GM23338 (cell line): Measurements from ENCODE around the gene SIK2.

Experiments
- CREB1 ChIP-seq: fragments of 250-450 bp; sonication (Bioruptor Pico); IDR thresholded peaks from 2 replicates; pipeline ENCODE4 v1.5.0; 2020; ENCODE audit warnings: low read depth, mild to moderate bottlenecking, moderate library complexity
- EZH2 ChIP-seq: fragments of 200-600 bp; sonication (generic); IDR thresholded peaks from one replicate; pipeline ENCODE4 v1.8.0; 2017; ENCODE audit warnings: antibody characterized with exemption, mild to moderate bottlenecking, low read depth; ENCODE audit not compliant: unreplicated experiment
- EZH2phosphoT487 ChIP-seq: fragments of 200-600 bp; sonication (generic); IDR thresholded peaks from one replicate; pipeline ENCODE4 v1.8.1; 2018; ENCODE audit warnings: antibody characterized with exemption; ENCODE audit not compliant: unreplicated experiment
- JUNB ChIP-seq: IDR thresholded peaks from one replicate; pipeline ENCODE4 v1.6.1; 2016; ENCODE audit warnings: antibody characterized with exemption; ENCODE audit not compliant: unreplicated experiment
- NANOG ChIP-seq: IDR thresholded peaks from 2 replicates; pipeline ENCODE4 v1.6.1; 2016; ENCODE audit warnings: antibody characterized with exemption, borderline replicate concordance
- POLR2AphosphoS5 ChIP-seq: IDR thresholded peaks from 2 replicates; pipeline ENCODE4 v1.6.1; 2016; ENCODE audit warnings: antibody characterized with exemption, low read depth
- STAT1 ChIP-seq: IDR thresholded peaks from one replicate; pipeline ENCODE4 v1.6.1; 2016; ENCODE audit warnings: antibody characterized with exemption; ENCODE audit not compliant: unreplicated experiment
- ZNF114 ChIP-seq: fragments of 250-450 bp; sonication (Bioruptor Pico); IDR thresholded peaks from 2 replicates; pipeline ENCODE4 v1.5.0; 2020; ENCODE audit warnings: mild to moderate bottlenecking, moderate library complexity
- ZNF331 ChIP-seq: fragments of 250-450 bp; sonication (Bioruptor Pico); IDR thresholded peaks from 2 replicates; pipeline ENCODE4 v1.5.0; 2020; ENCODE audit warnings: low read depth, mild to moderate bottlenecking, moderate library complexity
- TF ChIP-seq, protein P1 (sequence below), 2 experiments: fragments of 200-600 bp in 1 of 2; sonication (generic) in 1 of 2; conservative IDR thresholded peaks; 2 replicates each; pipeline versions ENCODE4 v1.5.1 to v1.6.1; 2016 to 2017; ENCODE audit warnings: antibody characterized with exemption in 2 of 2, low read depth in 2 of 2, mild to moderate bottlenecking in 2 of 2, moderate library complexity in 1 of 2
- TF ChIP-seq, protein P2 (sequence below): IDR thresholded peaks from 2 replicates; pipeline ENCODE4 v1.6.1; 2016; ENCODE audit warnings: antibody characterized with exemption
- TF ChIP-seq, protein P3 (sequence below): IDR thresholded peaks from one replicate; pipeline ENCODE4 v1.6.1; 2018; ENCODE audit warnings: antibody characterized with exemption; ENCODE audit not compliant: unreplicated experiment
- TF ChIP-seq, protein P4 (sequence below): fragments of 250-450 bp; sonication (Bioruptor Pico); IDR thresholded peaks from 2 replicates; pipeline ENCODE4 v1.5.0; 2020; ENCODE audit warnings: mild to moderate bottlenecking, moderate library complexity

DNA sequence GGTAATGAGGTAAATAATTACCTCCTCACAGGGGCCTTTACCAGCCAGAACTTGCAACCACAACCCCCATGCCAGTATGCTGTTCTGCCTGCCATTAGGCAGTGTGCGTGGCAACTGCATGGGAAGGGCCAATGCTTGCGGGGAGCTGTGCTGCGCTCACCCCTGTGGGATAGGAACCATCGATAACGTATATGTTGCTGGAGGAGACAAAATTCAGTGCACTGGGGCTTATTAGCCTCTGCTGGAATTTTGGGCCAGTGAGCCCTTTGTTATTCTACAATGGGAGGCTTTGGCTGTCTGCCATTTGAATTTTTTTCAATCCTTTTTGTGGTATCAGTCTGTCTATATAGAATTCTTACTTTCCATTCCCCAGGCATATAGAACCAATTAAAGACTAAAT lies 116.6 kb downstream of the SIK2 start:
- TF ChIP-seq POLR2AphosphoS5 = no peak
- TF ChIP-seq, protein P1, sequence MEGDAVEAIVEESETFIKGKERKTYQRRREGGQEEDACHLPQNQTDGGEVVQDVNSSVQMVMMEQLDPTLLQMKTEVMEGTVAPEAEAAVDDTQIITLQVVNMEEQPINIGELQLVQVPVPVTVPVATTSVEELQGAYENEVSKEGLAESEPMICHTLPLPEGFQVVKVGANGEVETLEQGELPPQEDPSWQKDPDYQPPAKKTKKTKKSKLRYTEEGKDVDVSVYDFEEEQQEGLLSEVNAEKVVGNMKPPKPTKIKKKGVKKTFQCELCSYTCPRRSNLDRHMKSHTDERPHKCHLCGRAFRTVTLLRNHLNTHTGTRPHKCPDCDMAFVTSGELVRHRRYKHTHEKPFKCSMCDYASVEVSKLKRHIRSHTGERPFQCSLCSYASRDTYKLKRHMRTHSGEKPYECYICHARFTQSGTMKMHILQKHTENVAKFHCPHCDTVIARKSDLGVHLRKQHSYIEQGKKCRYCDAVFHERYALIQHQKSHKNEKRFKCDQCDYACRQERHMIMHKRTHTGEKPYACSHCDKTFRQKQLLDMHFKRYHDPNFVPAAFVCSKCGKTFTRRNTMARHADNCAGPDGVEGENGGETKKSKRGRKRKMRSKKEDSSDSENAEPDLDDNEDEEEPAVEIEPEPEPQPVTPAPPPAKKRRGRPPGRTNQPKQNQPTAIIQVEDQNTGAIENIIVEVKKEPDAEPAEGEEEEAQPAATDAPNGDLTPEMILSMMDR (conservative IDR thresholded peaks at IDR 0.05; ENCODE audit: low read depth in 2 of 2) = no peak
- TF ChIP-seq EZH2 = no peak
- TF ChIP-seq JUNB = no peak
- no peak for TF ChIP-seq NANOG
- TF ChIP-seq, protein P2, sequence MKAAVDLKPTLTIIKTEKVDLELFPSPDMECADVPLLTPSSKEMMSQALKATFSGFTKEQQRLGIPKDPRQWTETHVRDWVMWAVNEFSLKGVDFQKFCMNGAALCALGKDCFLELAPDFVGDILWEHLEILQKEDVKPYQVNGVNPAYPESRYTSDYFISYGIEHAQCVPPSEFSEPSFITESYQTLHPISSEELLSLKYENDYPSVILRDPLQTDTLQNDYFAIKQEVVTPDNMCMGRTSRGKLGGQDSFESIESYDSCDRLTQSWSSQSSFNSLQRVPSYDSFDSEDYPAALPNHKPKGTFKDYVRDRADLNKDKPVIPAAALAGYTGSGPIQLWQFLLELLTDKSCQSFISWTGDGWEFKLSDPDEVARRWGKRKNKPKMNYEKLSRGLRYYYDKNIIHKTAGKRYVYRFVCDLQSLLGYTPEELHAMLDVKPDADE = no peak
- TF ChIP-seq, protein P3, sequence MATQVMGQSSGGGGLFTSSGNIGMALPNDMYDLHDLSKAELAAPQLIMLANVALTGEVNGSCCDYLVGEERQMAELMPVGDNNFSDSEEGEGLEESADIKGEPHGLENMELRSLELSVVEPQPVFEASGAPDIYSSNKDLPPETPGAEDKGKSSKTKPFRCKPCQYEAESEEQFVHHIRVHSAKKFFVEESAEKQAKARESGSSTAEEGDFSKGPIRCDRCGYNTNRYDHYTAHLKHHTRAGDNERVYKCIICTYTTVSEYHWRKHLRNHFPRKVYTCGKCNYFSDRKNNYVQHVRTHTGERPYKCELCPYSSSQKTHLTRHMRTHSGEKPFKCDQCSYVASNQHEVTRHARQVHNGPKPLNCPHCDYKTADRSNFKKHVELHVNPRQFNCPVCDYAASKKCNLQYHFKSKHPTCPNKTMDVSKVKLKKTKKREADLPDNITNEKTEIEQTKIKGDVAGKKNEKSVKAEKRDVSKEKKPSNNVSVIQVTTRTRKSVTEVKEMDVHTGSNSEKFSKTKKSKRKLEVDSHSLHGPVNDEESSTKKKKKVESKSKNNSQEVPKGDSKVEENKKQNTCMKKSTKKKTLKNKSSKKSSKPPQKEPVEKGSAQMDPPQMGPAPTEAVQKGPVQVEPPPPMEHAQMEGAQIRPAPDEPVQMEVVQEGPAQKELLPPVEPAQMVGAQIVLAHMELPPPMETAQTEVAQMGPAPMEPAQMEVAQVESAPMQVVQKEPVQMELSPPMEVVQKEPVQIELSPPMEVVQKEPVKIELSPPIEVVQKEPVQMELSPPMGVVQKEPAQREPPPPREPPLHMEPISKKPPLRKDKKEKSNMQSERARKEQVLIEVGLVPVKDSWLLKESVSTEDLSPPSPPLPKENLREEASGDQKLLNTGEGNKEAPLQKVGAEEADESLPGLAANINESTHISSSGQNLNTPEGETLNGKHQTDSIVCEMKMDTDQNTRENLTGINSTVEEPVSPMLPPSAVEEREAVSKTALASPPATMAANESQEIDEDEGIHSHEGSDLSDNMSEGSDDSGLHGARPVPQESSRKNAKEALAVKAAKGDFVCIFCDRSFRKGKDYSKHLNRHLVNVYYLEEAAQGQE = no peak
- TF ChIP-seq CREB1 (CRISPR knock-in tag) = no peak
- TF ChIP-seq EZH2phosphoT487 = no peak
- no peak for TF ChIP-seq ZNF331 (CRISPR knock-in tag)
- TF ChIP-seq STAT1 = no peak
- TF ChIP-seq ZNF114 (CRISPR knock-in tag) = no peak
- TF ChIP-seq, protein P4, sequence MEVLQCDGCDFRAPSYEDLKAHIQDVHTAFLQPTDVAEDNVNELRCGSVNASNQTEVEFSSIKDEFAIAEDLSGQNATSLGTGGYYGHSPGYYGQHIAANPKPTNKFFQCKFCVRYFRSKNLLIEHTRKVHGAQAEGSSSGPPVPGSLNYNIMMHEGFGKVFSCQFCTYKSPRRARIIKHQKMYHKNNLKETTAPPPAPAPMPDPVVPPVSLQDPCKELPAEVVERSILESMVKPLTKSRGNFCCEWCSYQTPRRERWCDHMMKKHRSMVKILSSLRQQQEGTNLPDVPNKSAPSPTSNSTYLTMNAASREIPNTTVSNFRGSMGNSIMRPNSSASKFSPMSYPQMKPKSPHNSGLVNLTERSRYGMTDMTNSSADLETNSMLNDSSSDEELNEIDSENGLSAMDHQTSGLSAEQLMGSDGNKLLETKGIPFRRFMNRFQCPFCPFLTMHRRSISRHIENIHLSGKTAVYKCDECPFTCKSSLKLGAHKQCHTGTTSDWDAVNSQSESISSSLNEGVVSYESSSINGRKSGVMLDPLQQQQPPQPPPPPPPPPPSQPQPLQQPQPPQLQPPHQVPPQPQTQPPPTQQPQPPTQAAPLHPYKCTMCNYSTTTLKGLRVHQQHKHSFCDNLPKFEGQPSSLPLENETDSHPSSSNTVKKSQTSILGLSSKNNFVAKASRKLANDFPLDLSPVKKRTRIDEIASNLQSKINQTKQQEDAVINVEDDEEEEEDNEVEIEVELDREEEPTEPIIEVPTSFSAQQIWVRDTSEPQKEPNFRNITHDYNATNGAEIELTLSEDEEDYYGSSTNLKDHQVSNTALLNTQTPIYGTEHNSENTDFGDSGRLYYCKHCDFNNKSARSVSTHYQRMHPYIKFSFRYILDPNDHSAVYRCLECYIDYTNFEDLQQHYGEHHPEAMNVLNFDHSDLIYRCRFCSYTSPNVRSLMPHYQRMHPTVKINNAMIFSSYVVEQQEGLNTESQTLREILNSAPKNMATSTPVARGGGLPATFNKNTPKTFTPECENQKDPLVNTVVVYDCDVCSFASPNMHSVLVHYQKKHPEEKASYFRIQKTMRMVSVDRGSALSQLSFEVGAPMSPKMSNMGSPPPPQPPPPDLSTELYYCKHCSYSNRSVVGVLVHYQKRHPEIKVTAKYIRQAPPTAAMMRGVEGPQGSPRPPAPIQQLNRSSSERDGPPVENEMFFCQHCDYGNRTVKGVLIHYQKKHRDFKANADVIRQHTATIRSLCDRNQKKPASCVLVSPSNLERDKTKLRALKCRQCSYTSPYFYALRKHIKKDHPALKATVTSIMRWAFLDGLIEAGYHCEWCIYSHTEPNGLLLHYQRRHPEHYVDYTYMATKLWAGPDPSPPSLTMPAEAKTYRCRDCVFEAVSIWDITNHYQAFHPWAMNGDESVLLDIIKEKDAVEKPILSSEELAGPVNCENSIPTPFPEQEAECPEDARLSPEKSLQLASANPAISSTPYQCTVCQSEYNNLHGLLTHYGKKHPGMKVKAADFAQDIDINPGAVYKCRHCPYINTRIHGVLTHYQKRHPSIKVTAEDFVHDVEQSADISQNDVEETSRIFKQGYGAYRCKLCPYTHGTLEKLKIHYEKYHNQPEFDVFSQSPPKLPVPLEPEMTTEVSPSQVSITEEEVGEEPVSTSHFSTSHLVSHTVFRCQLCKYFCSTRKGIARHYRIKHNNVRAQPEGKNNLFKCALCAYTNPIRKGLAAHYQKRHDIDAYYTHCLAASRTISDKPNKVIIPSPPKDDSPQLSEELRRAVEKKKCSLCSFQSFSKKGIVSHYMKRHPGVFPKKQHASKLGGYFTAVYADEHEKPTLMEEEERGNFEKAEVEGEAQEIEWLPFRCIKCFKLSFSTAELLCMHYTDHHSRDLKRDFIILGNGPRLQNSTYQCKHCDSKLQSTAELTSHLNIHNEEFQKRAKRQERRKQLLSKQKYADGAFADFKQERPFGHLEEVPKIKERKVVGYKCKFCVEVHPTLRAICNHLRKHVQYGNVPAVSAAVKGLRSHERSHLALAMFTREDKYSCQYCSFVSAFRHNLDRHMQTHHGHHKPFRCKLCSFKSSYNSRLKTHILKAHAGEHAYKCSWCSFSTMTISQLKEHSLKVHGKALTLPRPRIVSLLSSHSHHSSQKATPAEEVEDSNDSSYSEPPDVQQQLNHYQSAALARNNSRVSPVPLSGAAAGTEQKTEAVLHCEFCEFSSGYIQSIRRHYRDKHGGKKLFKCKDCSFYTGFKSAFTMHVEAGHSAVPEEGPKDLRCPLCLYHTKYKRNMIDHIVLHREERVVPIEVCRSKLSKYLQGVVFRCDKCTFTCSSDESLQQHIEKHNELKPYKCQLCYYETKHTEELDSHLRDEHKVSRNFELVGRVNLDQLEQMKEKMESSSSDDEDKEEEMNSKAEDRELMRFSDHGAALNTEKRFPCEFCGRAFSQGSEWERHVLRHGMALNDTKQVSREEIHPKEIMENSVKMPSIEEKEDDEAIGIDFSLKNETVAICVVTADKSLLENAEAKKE (CRISPR knock-in tag) = no peak
